GM23338 (cell line): ENCODE results near the gene CHMP3. TPM values are rescaled to one million over a fixed set of nuclear protein-coding genes. Genes with fewer than 3 reads are reported as not detected.

ENCODE experiments used
- ATAC-seq: fragments of 200-7000 bp; cut with Tn5 transposase; 3 replicates; pipeline ENCODE4 v1.9.1; 2020
- DNase-seq: peaks from one replicate; pipeline ENCODE4 v3.0.0-alpha.2; 2015; ENCODE audit warnings: low spot score
- H2AFZ ChIP-seq: fragments of 200-600 bp; sonication (generic); 2 replicates; pipeline ENCODE4 v1.8.0; 2016; ENCODE audit warnings: antibody characterized with exemption, mild to moderate bottlenecking, moderate library complexity
- H3F3A ChIP-seq: fragments of 200-600 bp; sonication (generic); replicated peaks from 2 replicates; pipeline ENCODE4 v1.8.0; 2017; ENCODE audit warnings: antibody characterized with exemption, mixed run types, low read depth
- H3K27ac ChIP-seq: fragments of 200-600 bp; sonication (generic); 2 replicates; pipeline ENCODE4 v1.6.1; 2016; ENCODE audit warnings: low read depth
- H3K27me3 ChIP-seq: fragments of 200-600 bp; sonication (generic); 2 replicates; pipeline ENCODE4 v1.8.0; 2016; ENCODE audit warnings: mild to moderate bottlenecking, mixed run types, moderate library complexity; ENCODE audit not compliant: insufficient read depth
- H3K36me3 ChIP-seq: fragments of 200-600 bp; sonication (generic); 2 replicates; pipeline ENCODE4 v1.8.0; 2016; ENCODE audit warnings: mild to moderate bottlenecking; ENCODE audit not compliant: insufficient read depth
- H3K4me1 ChIP-seq: fragments of 200-600 bp; sonication (generic); 2 replicates; pipeline ENCODE4 v1.8.0; 2016; ENCODE audit warnings: mild to moderate bottlenecking, moderate library complexity; ENCODE audit not compliant: insufficient read depth
- H3K4me2 ChIP-seq: fragments of 200-600 bp; sonication (generic); 2 replicates; pipeline ENCODE4 v1.7.1; 2017; ENCODE audit warnings: mixed run types
- H3K4me3 ChIP-seq: fragments of 200-600 bp; sonication (generic); 2 replicates; pipeline ENCODE4 v1.6.1; 2016; ENCODE audit warnings: mixed run types
- H3K79me2 ChIP-seq: fragments of 200-600 bp; sonication (generic); replicated peaks from 2 replicates; pipeline ENCODE4 v1.8.0; 2017; ENCODE audit warnings: mild to moderate bottlenecking; ENCODE audit not compliant: insufficient read depth
- H3K9me2 ChIP-seq: fragments of 200-600 bp; sonication (generic); 2 replicates; pipeline ENCODE4 v1.8.0; 2017; ENCODE audit not compliant: insufficient read depth
- H4K20me1 ChIP-seq: fragments of 200-600 bp; sonication (generic); replicated peaks from 2 replicates; pipeline ENCODE4 v1.8.0; 2017; ENCODE audit warnings: mild to moderate bottlenecking; ENCODE audit not compliant: insufficient read depth
- H3K27ac Mint-ChIP-seq: 2 replicates; pipeline ENCODE4 v1.8.0; 2020; ENCODE audit warnings: inconsistent platforms, mild to moderate bottlenecking, moderate library complexity, mixed read lengths
- H3K27me3 Mint-ChIP-seq: 3 replicates; pipeline ENCODE4 v1.8.0; 2022; ENCODE audit warnings: low read depth, mild to moderate bottlenecking, moderate library complexity, mixed read lengths, inconsistent platforms; ENCODE audit not compliant: insufficient read depth, poor library complexity
- H3K36me3 Mint-ChIP-seq: 3 replicates; pipeline ENCODE4 v1.8.0; 2021; ENCODE audit warnings: low read depth, mild to moderate bottlenecking, inconsistent platforms, moderate library complexity, mixed read lengths
- H3K4me1 Mint-ChIP-seq: 3 replicates; pipeline ENCODE4 v1.8.0; 2020; ENCODE audit warnings: mild to moderate bottlenecking, inconsistent platforms, mixed read lengths
- H3K4me3 Mint-ChIP-seq: 3 replicates; pipeline ENCODE4 v1.8.0; 2021; ENCODE audit warnings: moderate library complexity, mild to moderate bottlenecking, inconsistent platforms, mixed read lengths
- H3K9me3 Mint-ChIP-seq: 3 replicates; pipeline ENCODE4 v1.8.0; 2020; ENCODE audit warnings: moderate library complexity, mild to moderate bottlenecking, inconsistent platforms, mixed read lengths
- CREB1 ChIP-seq: fragments of 250-450 bp; sonication (Bioruptor Pico); IDR thresholded peaks from 2 replicates; pipeline ENCODE4 v1.5.0; 2020; ENCODE audit warnings: low read depth, mild to moderate bottlenecking, moderate library complexity
- EZH2 ChIP-seq: fragments of 200-600 bp; sonication (generic); IDR thresholded peaks from one replicate; pipeline ENCODE4 v1.8.0; 2017; ENCODE audit warnings: antibody characterized with exemption, mild to moderate bottlenecking, low read depth; ENCODE audit not compliant: unreplicated experiment
- EZH2phosphoT487 ChIP-seq: fragments of 200-600 bp; sonication (generic); IDR thresholded peaks from one replicate; pipeline ENCODE4 v1.8.1; 2018; ENCODE audit warnings: antibody characterized with exemption; ENCODE audit not compliant: unreplicated experiment
- JUNB ChIP-seq: IDR thresholded peaks from one replicate; pipeline ENCODE4 v1.6.1; 2016; ENCODE audit warnings: antibody characterized with exemption; ENCODE audit not compliant: unreplicated experiment
- NANOG ChIP-seq: IDR thresholded peaks from 2 replicates; pipeline ENCODE4 v1.6.1; 2016; ENCODE audit warnings: antibody characterized with exemption, borderline replicate concordance
- STAT1 ChIP-seq: IDR thresholded peaks from one replicate; pipeline ENCODE4 v1.6.1; 2016; ENCODE audit warnings: antibody characterized with exemption; ENCODE audit not compliant: unreplicated experiment
- ZNF114 ChIP-seq: fragments of 250-450 bp; sonication (Bioruptor Pico); IDR thresholded peaks from 2 replicates; pipeline ENCODE4 v1.5.0; 2020; ENCODE audit warnings: mild to moderate bottlenecking, moderate library complexity
- polyA plus RNA-seq: library from polyadenylated mRNA; unstranded; fragments of >200 nt; fragmentation: Nextera tagmentation; extraction: Ambion mirVana; gene quantifications from 2 replicates; pipeline ENCODE4 v1.2.1, GENCODE V29; 2016
- total RNA-seq: library from RNA; depleted of rRNA; stranded (reverse); fragments of >200 nt; shearing (Covaris generic); gene quantifications from 2 replicates; pipeline ENCODE4 v1.2.3, GENCODE V29; 2014
- TF ChIP-seq, protein P1 (sequence below), 2 experiments: fragments of 200-600 bp in 1 of 2; sonication (generic) in 1 of 2; conservative IDR thresholded peaks; 2 replicates each; pipeline versions ENCODE4 v1.5.1 to v1.6.1; 2016 to 2017; ENCODE audit warnings: antibody characterized with exemption in 2 of 2, low read depth in 2 of 2, mild to moderate bottlenecking in 2 of 2, moderate library complexity in 1 of 2
- TF ChIP-seq, protein P2 (sequence below): IDR thresholded peaks from 2 replicates; pipeline ENCODE4 v1.6.1; 2016; ENCODE audit warnings: antibody characterized with exemption
- TF ChIP-seq, protein P3 (sequence below): IDR thresholded peaks from one replicate; pipeline ENCODE4 v1.6.1; 2018; ENCODE audit warnings: antibody characterized with exemption; ENCODE audit not compliant: unreplicated experiment

The CHMP3 gene
- total and polyA plus RNA-seq, 2 experiments from 2014 or later, result 15.5 to 15.6 TPM

DNA sequence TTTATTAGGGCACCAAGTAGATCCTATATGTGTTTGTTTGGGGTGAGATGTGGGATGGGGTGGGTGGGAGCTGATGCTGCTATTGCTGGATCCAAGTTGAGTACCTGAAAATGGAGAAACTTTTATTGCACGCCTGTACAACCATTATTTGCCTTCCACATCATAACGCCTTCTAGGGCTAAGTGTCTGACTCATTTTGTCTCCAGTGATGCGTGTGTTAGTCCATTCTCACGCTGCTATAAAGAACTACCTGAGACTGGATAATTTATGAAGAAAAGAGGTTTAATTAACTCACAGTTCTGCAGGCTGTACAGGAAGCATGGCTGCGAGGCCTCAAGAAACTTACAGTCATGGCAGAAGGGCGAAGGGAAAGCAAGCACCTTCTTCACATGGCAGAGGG lies 63.9 kb downstream of the CHMP3 start (continued):
- TF ChIP-seq EZH2phosphoT487 (no peak), JUNB (no peak)
- TF ChIP-seq, protein P1, sequence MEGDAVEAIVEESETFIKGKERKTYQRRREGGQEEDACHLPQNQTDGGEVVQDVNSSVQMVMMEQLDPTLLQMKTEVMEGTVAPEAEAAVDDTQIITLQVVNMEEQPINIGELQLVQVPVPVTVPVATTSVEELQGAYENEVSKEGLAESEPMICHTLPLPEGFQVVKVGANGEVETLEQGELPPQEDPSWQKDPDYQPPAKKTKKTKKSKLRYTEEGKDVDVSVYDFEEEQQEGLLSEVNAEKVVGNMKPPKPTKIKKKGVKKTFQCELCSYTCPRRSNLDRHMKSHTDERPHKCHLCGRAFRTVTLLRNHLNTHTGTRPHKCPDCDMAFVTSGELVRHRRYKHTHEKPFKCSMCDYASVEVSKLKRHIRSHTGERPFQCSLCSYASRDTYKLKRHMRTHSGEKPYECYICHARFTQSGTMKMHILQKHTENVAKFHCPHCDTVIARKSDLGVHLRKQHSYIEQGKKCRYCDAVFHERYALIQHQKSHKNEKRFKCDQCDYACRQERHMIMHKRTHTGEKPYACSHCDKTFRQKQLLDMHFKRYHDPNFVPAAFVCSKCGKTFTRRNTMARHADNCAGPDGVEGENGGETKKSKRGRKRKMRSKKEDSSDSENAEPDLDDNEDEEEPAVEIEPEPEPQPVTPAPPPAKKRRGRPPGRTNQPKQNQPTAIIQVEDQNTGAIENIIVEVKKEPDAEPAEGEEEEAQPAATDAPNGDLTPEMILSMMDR (conservative IDR thresholded peaks at IDR 0.05; ENCODE audit: low read depth in 2 of 2), result no peak

DNA sequence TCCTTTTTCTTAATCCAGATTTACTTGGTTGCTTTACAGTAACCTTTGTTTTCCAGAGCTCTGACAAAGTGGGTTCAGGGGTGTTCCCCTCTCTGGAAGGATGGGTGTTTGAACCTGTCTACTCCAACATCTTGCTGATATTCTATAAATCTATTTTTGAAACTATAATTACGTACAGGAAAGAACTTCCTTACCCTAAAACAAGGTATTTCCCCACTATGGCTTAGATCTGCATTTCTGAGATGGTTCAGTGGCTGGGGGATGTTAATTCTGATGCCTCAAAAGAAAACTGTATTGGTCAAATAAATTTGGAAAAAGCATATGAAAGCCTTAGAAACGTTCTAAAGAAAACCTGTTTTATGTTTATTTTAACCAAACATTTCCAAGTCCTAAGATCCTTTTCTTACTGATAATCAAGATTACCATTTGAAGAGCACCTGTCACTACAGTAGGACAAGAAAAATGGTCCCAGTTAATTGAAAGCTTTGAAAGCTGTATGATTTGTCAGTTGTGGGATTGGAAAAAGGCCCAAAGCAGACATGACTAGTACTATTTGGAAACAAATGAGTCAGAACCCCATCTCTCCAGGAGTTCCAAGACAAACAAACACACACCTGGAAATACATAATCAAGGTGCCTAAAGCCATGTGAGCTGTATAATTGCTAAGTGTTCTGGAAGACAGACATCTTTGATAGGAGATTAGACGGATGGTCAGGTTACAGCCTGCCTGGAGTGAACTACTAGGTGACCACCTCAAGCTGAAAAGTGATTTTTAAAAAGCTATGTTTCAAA lies 64.6 kb downstream of the CHMP3 start:
- Histone ChIP-seq H2AFZ (no peak overlapping the region), H3K36me3 (peaks cover 16% of the 10 kb centered on the region), H3K4me1 (no peaks in the 10 kb centered on the region), H3K27me3 (no peaks in the 10 kb centered on the region), H3K9me2 (no peaks in the 10 kb centered on the region; the same call in 1 of the 2 replicates), H4K20me1 (no peaks in the 10 kb centered on the region), H3K27ac (no peak overlapping the region), H3K4me2 (no peak overlapping the region), H3F3A (no peaks in the 10 kb centered on the region), H3K4me3 (no peak overlapping the region), H3K79me2 (no peaks in the 10 kb centered on the region)
- peaks cover 94% of the 10 kb centered on the region for H3K36me3 Mint-ChIP-seq
- H3K4me3 Mint-ChIP-seq, result no peak overlapping the region
- no peaks in the 10 kb centered on the region; the same call in 2 of the 3 replicates for H3K4me1 Mint-ChIP-seq
- ATAC-seq (no peak), DNase-seq (no peak)
- peaks cover 8% of the 10 kb centered on the region for H3K27me3 Mint-ChIP-seq
- no peak overlapping the region for H3K27ac Mint-ChIP-seq
- peaks cover 59% of the 10 kb centered on the region for H3K9me3 Mint-ChIP-seq
- TF ChIP-seq STAT1 (no peak), JUNB (no peak), EZH2phosphoT487 (no peak), EZH2 (no peak), ZNF114 (CRISPR knock-in tag) (no peak), NANOG (no peak), CREB1 (CRISPR knock-in tag) (no peak)
- TF ChIP-seq, protein P1 (conservative IDR thresholded peaks at IDR 0.05; ENCODE audit: low read depth in 2 of 2), result no peak
- TF ChIP-seq, protein P2, sequence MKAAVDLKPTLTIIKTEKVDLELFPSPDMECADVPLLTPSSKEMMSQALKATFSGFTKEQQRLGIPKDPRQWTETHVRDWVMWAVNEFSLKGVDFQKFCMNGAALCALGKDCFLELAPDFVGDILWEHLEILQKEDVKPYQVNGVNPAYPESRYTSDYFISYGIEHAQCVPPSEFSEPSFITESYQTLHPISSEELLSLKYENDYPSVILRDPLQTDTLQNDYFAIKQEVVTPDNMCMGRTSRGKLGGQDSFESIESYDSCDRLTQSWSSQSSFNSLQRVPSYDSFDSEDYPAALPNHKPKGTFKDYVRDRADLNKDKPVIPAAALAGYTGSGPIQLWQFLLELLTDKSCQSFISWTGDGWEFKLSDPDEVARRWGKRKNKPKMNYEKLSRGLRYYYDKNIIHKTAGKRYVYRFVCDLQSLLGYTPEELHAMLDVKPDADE, result no peak
- TF ChIP-seq, protein P3, sequence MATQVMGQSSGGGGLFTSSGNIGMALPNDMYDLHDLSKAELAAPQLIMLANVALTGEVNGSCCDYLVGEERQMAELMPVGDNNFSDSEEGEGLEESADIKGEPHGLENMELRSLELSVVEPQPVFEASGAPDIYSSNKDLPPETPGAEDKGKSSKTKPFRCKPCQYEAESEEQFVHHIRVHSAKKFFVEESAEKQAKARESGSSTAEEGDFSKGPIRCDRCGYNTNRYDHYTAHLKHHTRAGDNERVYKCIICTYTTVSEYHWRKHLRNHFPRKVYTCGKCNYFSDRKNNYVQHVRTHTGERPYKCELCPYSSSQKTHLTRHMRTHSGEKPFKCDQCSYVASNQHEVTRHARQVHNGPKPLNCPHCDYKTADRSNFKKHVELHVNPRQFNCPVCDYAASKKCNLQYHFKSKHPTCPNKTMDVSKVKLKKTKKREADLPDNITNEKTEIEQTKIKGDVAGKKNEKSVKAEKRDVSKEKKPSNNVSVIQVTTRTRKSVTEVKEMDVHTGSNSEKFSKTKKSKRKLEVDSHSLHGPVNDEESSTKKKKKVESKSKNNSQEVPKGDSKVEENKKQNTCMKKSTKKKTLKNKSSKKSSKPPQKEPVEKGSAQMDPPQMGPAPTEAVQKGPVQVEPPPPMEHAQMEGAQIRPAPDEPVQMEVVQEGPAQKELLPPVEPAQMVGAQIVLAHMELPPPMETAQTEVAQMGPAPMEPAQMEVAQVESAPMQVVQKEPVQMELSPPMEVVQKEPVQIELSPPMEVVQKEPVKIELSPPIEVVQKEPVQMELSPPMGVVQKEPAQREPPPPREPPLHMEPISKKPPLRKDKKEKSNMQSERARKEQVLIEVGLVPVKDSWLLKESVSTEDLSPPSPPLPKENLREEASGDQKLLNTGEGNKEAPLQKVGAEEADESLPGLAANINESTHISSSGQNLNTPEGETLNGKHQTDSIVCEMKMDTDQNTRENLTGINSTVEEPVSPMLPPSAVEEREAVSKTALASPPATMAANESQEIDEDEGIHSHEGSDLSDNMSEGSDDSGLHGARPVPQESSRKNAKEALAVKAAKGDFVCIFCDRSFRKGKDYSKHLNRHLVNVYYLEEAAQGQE, result no peak
